PC-3 (cell line): ENCODE measurements around the gene ADGRL3. TPM values are rescaled to one million over a fixed set of nuclear protein-coding genes. Genes with fewer than 3 reads are reported as not detected.
A peak's percentile ranks its signal among the peaks of the same experiment; 100 is the strongest.

Source experiments
- ATAC-seq: fragments of 200-7000 bp; cut with Tn5 transposase; 2 replicates; pipeline ENCODE4 v1.9.1; 2020; ENCODE audit warnings: mild to moderate bottlenecking, moderate library complexity
- BruUV-seq: library from RNA; stranded (reverse); fragments of 400-500 nt; replicated peaks from 2 replicates; lab custom pipeline; 2021; lab: Mats Ljungman, UMichigan
- CTCF ChIA-PET: fragments of 300-600 bp; sonication (Branson Sonifier 250); formaldehyde crosslinking; loops from one replicate; lab custom pipeline; 2022; ENCODE audit warnings: antibody characterized with exemption; lab: Charles Lee
- POLR2A ChIA-PET: fragments of 300-600 bp; sonication (Branson Sonifier 250); formaldehyde crosslinking; loops from one replicate; lab custom pipeline; 2022; ENCODE audit warnings: antibody characterized with exemption; ENCODE audit not compliant: unreplicated experiment; lab: Charles Lee
- DNase-seq: peaks from one replicate; pipeline ENCODE4 v3.0.0-alpha.2; 2015
- H2AFZ ChIP-seq: fragments of 300-600 bp; sonication (generic); 2 replicates; pipeline ENCODE4 v1.6.0; 2016; ENCODE audit warnings: antibody characterized with exemption, low read length
- H3F3A ChIP-seq: fragments of 300-600 bp; sonication (generic); one replicate; pipeline ENCODE4 v1.6.0; 2017; ENCODE audit warnings: antibody characterized with exemption, low read length, control low read depth, mild to moderate bottlenecking; ENCODE audit not compliant: unreplicated experiment
- H3K27ac ChIP-seq: fragments of 300-600 bp; sonication (generic); 2 replicates; pipeline ENCODE4 v1.5.1; 2016; ENCODE audit warnings: mild to moderate bottlenecking, low read length
- H3K27me3 ChIP-seq: fragments of 300-600 bp; sonication (generic); 2 replicates; pipeline ENCODE4 v1.6.1; 2016; ENCODE audit warnings: low read length, mixed read lengths
- H3K36me3 ChIP-seq: fragments of 300-600 bp; sonication (generic); 2 replicates; pipeline ENCODE4 v1.6.1; 2016; ENCODE audit warnings: low read depth, mixed run types, low read length, mixed read lengths
- H3K4me1 ChIP-seq: fragments of 300-600 bp; sonication (generic); 2 replicates; pipeline ENCODE4 v1.5.1; 2016; ENCODE audit warnings: low read length; ENCODE audit not compliant: insufficient read depth
- H3K4me2 ChIP-seq: fragments of 300-600 bp; sonication (generic); 2 replicates; pipeline ENCODE4 v1.6.0; 2016; ENCODE audit warnings: low read length
- H3K4me3 ChIP-seq: fragments of 300-600 bp; sonication (generic); 2 replicates; pipeline ENCODE4 v1.5.1; 2016; ENCODE audit warnings: mild to moderate bottlenecking, low read length, mixed read lengths
- H3K79me2 ChIP-seq: fragments of 300-600 bp; sonication (generic); 2 replicates; pipeline ENCODE4 v1.6.1; 2017; ENCODE audit warnings: low read length, mixed read lengths
- H3K9ac ChIP-seq: fragments of 300-600 bp; sonication (generic); 2 replicates; pipeline ENCODE4 v1.6.0; 2016; ENCODE audit warnings: mild to moderate bottlenecking, low read length
- H3K9me2 ChIP-seq: fragments of 300-600 bp; sonication (generic); replicated peaks from 2 replicates; pipeline ENCODE4 v1.6.1; 2016; ENCODE audit warnings: mixed run types, low read length, mixed read lengths
- H3K9me3 ChIP-seq: fragments of 300-600 bp; sonication (generic); 2 replicates; pipeline ENCODE4 v1.6.1; 2016; ENCODE audit warnings: low read length, mixed read lengths
- H4K20me1 ChIP-seq: fragments of 300-600 bp; sonication (generic); 2 replicates; pipeline ENCODE4 v1.6.1; 2016; ENCODE audit warnings: low read length, mixed read lengths
- CTCF ChIP-seq: fragments of 300-600 bp; sonication (generic); conservative IDR thresholded peaks from 2 replicates; pipeline ENCODE4 v1.5.1; 2017; ENCODE audit warnings: antibody characterized with exemption, low read depth, mild to moderate bottlenecking, low read length
- EZH2 ChIP-seq: fragments of 300-600 bp; sonication (generic); IDR thresholded peaks from one replicate; pipeline ENCODE4 v1.6.1; 2017; ENCODE audit warnings: antibody characterized with exemption, mild to moderate bottlenecking, low read length; ENCODE audit not compliant: unreplicated experiment
- EZH2phosphoT487 ChIP-seq: fragments of 300-600 bp; sonication (generic); IDR thresholded peaks from 2 replicates; pipeline ENCODE4 v1.6.1; 2018; ENCODE audit warnings: mild to moderate bottlenecking, antibody characterized with exemption, low read length, borderline replicate concordance
- intact Hi-C: fragments of 100-400 bp; cut with micrococcal nuclease; formaldehyde crosslinking; loops from 2 replicates; pipeline ENCODE4 v1.9.0; 2023
- total RNA-seq: library from RNA; depleted of rRNA; stranded (reverse); fragments of >200 nt; gene quantifications from 2 replicates; pipeline ENCODE4 v1.2.3, GENCODE V29; 2014

The ADGRL3 gene
- total RNA-seq, 1 experiment from 2014 or later: 0.66 TPM

- Histone ChIP-seq H3K4me2 (peak overlapping the region; percentile 61), H3K27ac (no peak overlapping the region), H3K79me2 (no peaks in the 10 kb centered on the region), H3K36me3 (no peaks in the 10 kb centered on the region), H2AFZ (no peak overlapping the region), H3K4me3 (no peak overlapping the region), H3F3A (peaks cover 6% of the 10 kb centered on the region), H3K9me2 (no peaks in the 10 kb centered on the region), H3K4me1 (peaks cover 24% of the 10 kb centered on the region), H3K9ac (no peak overlapping the region), H3K27me3 (no peaks in the 10 kb centered on the region), H3K9me3 (no peaks in the 10 kb centered on the region), H4K20me1 (no peaks in the 10 kb centered on the region)
- POLR2A ChIA-PET: no interaction called here
- intact Hi-C loops: loop anchor here (10.0 kb wide), 1 partner anchor 90 kb away; no protein-coding TSS in a partner anchor
- ATAC-seq (peak; percentile 70), DNase-seq (peak; percentile 58)
- no TSS peak for BruUV-seq
- CTCF ChIA-PET: interaction anchor here (0.6 kb wide), 1 partner anchor 147 kb away, joined by 3 read pairs; no protein-coding TSS in a partner anchor
- TF ChIP-seq EZH2phosphoT487 (no peak), EZH2 (no peak), CTCF (no peak)
Measured at GRCh38 chr4:61375301-61375700, 175.2 kb downstream of the ADGRL3 start.

- no peaks in the 10 kb centered on the region for H3K9me2 ChIP-seq
- no peaks in the 10 kb centered on the region for H3K9me3 ChIP-seq
- H3F3A ChIP-seq: peaks cover 6% of the 10 kb centered on the region
- H4K20me1 ChIP-seq: no peaks in the 10 kb centered on the region
- no peak overlapping the region for H3K9ac ChIP-seq
- no peaks in the 10 kb centered on the region for H3K79me2 ChIP-seq
- no peak overlapping the region for H3K4me3 ChIP-seq
- H3K27ac ChIP-seq: no peak overlapping the region
- no peaks in the 10 kb centered on the region for H3K27me3 ChIP-seq
- ATAC-seq (no peak), DNase-seq (no peak)
- intact Hi-C loops: loop anchor here (10.0 kb wide), 1 partner anchor 88 kb away; no protein-coding TSS in a partner anchor
- TF ChIP-seq CTCF: no peak
- no peak for TF ChIP-seq EZH2
- TF ChIP-seq EZH2phosphoT487: no peak
- ChIA-PET POLR2A (interaction anchor here (0.7 kb wide), 1 partner anchor 8 kb away, joined by 7 read pairs; no protein-coding TSS in a partner anchor), CTCF (interaction anchor here (0.7 kb wide), 1 partner anchor 205 kb away, joined by 7 read pairs; no protein-coding TSS in a partner anchor)
- H3K4me1 ChIP-seq: peaks cover 24% of the 10 kb centered on the region
- H2AFZ ChIP-seq: no peak overlapping the region
- H3K36me3 ChIP-seq: no peaks in the 10 kb centered on the region
- H3K4me2 ChIP-seq: no peak overlapping the region
- BruUV-seq: no TSS peak
Measured at GRCh38 chr4:61376301-61376700, 176.2 kb downstream of the ADGRL3 start.

- intact Hi-C loops: loop anchor here (10.0 kb wide), 1 partner anchor 85 kb away; no protein-coding TSS in a partner anchor
- Histone ChIP-seq H3K27ac (no peak overlapping the region), H3K27me3 (no peaks in the 10 kb centered on the region), H4K20me1 (no peaks in the 10 kb centered on the region), H3K36me3 (no peaks in the 10 kb centered on the region), H3K79me2 (no peaks in the 10 kb centered on the region), H3F3A (peaks cover 6% of the 10 kb centered on the region), H3K9me2 (no peaks in the 10 kb centered on the region), H3K4me2 (no peak overlapping the region), H2AFZ (no peak overlapping the region), H3K4me1 (peaks cover 13% of the 10 kb centered on the region), H3K4me3 (no peak overlapping the region), H3K9me3 (no peaks in the 10 kb centered on the region), H3K9ac (no peak overlapping the region)
- DNase-seq (no peak), ATAC-seq (no peak)
- POLR2A ChIA-PET: no interaction called here
- TF ChIP-seq CTCF (no peak), EZH2phosphoT487 (no peak), EZH2 (no peak)
- CTCF ChIA-PET: no interaction called here
- BruUV-seq: no TSS peak
Measured at GRCh38 chr4:61379406-61379805, 179.3 kb downstream of the ADGRL3 start.
